WTC11 (cell line): ENCODE data around the gene HNRNPL. TPM values are rescaled to one million over a fixed set of nuclear protein-coding genes. Genes with fewer than 3 reads are reported as not detected.
A peak's percentile ranks its signal among the peaks of the same experiment; 100 is the strongest.
"Not testable (repeated sequence)": the region's sequence is repeated elsewhere in the genome, so short reads cannot be mapped to it uniquely, and the experiment has no call there.

ENCODE experiments used
- ATAC-seq: fragments of 200-7000 bp; cut with Tn5 transposase; 2 replicates; pipeline ENCODE4 v1.10.0; 2021; ENCODE audit warnings: mild to moderate bottlenecking, moderate library complexity
- CTCF ChIA-PET: fragments of 300-600 bp; sonication (Branson Sonifier 250); formaldehyde crosslinking; loops from one replicate; lab custom pipeline; 2021; ENCODE audit warnings: antibody characterized with exemption; lab: Charles Lee
- POLR2A ChIA-PET: fragments of 350-600 bp; sonication (Branson Sonifier 250); formaldehyde crosslinking; loops from one replicate; lab custom pipeline; 2021; ENCODE audit warnings: antibody characterized with exemption; lab: Charles Lee
- DNase-seq: peaks from one replicate; pipeline ENCODE4 v3.0.0; 2021; ENCODE audit warnings: low spot score
- H3K27ac Mint-ChIP-seq: 2 replicates; pipeline ENCODE4 v1.8.0; 2021; ENCODE audit warnings: mixed read lengths
- H3K27me3 Mint-ChIP-seq: 2 replicates; pipeline ENCODE4 v1.8.0; 2021; ENCODE audit warnings: low read depth, mild to moderate bottlenecking, moderate library complexity, mixed read lengths
- H3K36me3 Mint-ChIP-seq: 2 replicates; pipeline ENCODE4 v1.8.0; 2021; ENCODE audit warnings: mixed read lengths
- H3K4me1 Mint-ChIP-seq: 2 replicates; pipeline ENCODE4 v1.8.0; 2022; ENCODE audit warnings: mixed read lengths
- H3K4me3 Mint-ChIP-seq: 2 replicates; pipeline ENCODE4 v1.8.0; 2021; ENCODE audit warnings: mild to moderate bottlenecking, moderate library complexity, mixed read lengths
- H3K9me3 Mint-ChIP-seq: 2 replicates; pipeline ENCODE4 v1.8.0; 2021; ENCODE audit warnings: mixed read lengths
- GABPB1 ChIP-seq: sonication (generic); formaldehyde crosslinking; IDR thresholded peaks from 2 replicates; pipeline ENCODE4 v1.8.1; 2023; ENCODE audit warnings: mild to moderate bottlenecking, missing genetic modification reagents
- HMGA2 ChIP-seq: fragments of 250-450 bp; sonication (Bioruptor Pico); IDR thresholded peaks from 2 replicates; pipeline ENCODE4 v1.4.0; 2021; ENCODE audit warnings: mild to moderate bottlenecking, moderate library complexity
- KAT7 ChIP-seq: sonication (generic); formaldehyde crosslinking; IDR thresholded peaks from 2 replicates; pipeline ENCODE4 v1.8.1; 2023; ENCODE audit warnings: missing genetic modification reagents, mild to moderate bottlenecking, borderline replicate concordance
- MYBL2 ChIP-seq: sonication (generic); formaldehyde crosslinking; IDR thresholded peaks from 2 replicates; pipeline ENCODE4 v1.8.1; 2023; ENCODE audit warnings: mild to moderate bottlenecking, moderate library complexity, missing genetic modification reagents
- SMAD3 ChIP-seq: sonication (generic); formaldehyde crosslinking; IDR thresholded peaks from 2 replicates; pipeline ENCODE4 v1.8.0; 2022; ENCODE audit warnings: missing genetic modification reagents, mild to moderate bottlenecking, borderline replicate concordance
- TP53 ChIP-seq: sonication (generic); formaldehyde crosslinking; IDR thresholded peaks from 2 replicates; pipeline ENCODE4 v1.8.1; 2023; ENCODE audit warnings: mild to moderate bottlenecking, missing genetic modification reagents
- ZNF121 ChIP-seq: sonication (generic); formaldehyde crosslinking; IDR thresholded peaks from 2 replicates; pipeline ENCODE4 v1.8.0; 2023; ENCODE audit warnings: missing genetic modification reagents
- ZNF317 ChIP-seq: sonication (generic); formaldehyde crosslinking; IDR thresholded peaks from 2 replicates; pipeline ENCODE4 v1.8.1; 2023; ENCODE audit warnings: low read depth, mild to moderate bottlenecking, moderate library complexity, missing genetic modification reagents, borderline replicate concordance
- total RNA-seq: library from RNA; stranded (reverse); gene quantifications from 3 replicates; pipeline ENCODE4 v1.2.3, GENCODE V29; 2021
- TF ChIP-seq, protein P1 (sequence below): sonication (generic); formaldehyde crosslinking; IDR thresholded peaks from 2 replicates; pipeline ENCODE4 v1.8.0; 2022; ENCODE audit warnings: mild to moderate bottlenecking, missing genetic modification reagents
- TF ChIP-seq, protein P2 (sequence below): sonication (generic); formaldehyde crosslinking; IDR thresholded peaks from 2 replicates; pipeline ENCODE4 v1.8.1; 2022; ENCODE audit warnings: mild to moderate bottlenecking, missing genetic modification reagents, moderate library complexity, borderline replicate concordance
- TF ChIP-seq, protein P3 (sequence below): sonication (generic); formaldehyde crosslinking; IDR thresholded peaks from 2 replicates; pipeline ENCODE4 v1.8.1; 2023; ENCODE audit warnings: mild to moderate bottlenecking, moderate library complexity, missing genetic modification reagents
- TF ChIP-seq, protein P4 (sequence below): sonication (generic); formaldehyde crosslinking; IDR thresholded peaks from 2 replicates; pipeline ENCODE4 v1.8.1; 2023; ENCODE audit warnings: mild to moderate bottlenecking, missing genetic modification reagents, moderate library complexity

HNRNPL gene
- total RNA-seq, 1 experiment from 2014 or later: 779 TPM

DNA sequence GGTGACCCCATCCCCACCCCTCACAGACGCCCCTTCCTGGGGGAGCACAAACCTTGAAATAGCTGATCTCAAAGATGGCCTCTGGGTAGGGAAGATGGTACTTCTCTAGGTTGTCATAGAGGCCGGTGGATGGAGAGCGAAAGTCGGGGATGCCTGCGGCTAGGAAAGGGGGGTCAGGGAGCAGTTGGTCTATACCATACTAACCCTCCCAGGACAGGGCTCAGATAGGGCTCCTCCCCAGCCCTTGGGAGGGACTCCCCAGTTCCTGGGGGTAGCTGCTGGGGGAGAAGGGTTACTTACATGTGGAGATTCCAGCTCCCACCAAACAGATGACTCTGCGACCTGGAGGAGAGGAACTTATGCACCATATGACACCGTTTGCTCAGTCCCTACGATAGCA lies 40.0 kb upstream of the HNRNPL start (continued):
- TF ChIP-seq, protein P1, sequence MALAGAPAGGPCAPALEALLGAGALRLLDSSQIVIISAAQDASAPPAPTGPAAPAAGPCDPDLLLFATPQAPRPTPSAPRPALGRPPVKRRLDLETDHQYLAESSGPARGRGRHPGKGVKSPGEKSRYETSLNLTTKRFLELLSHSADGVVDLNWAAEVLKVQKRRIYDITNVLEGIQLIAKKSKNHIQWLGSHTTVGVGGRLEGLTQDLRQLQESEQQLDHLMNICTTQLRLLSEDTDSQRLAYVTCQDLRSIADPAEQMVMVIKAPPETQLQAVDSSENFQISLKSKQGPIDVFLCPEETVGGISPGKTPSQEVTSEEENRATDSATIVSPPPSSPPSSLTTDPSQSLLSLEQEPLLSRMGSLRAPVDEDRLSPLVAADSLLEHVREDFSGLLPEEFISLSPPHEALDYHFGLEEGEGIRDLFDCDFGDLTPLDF (CRISPR knock-in tag): no peak
- TF ChIP-seq KAT7 (no peak), MYBL2 (CRISPR knock-in tag) (no peak)
- TF ChIP-seq, protein P2, sequence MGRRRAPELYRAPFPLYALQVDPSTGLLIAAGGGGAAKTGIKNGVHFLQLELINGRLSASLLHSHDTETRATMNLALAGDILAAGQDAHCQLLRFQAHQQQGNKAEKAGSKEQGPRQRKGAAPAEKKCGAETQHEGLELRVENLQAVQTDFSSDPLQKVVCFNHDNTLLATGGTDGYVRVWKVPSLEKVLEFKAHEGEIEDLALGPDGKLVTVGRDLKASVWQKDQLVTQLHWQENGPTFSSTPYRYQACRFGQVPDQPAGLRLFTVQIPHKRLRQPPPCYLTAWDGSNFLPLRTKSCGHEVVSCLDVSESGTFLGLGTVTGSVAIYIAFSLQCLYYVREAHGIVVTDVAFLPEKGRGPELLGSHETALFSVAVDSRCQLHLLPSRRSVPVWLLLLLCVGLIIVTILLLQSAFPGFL: no peak
- TF ChIP-seq, protein P3, sequence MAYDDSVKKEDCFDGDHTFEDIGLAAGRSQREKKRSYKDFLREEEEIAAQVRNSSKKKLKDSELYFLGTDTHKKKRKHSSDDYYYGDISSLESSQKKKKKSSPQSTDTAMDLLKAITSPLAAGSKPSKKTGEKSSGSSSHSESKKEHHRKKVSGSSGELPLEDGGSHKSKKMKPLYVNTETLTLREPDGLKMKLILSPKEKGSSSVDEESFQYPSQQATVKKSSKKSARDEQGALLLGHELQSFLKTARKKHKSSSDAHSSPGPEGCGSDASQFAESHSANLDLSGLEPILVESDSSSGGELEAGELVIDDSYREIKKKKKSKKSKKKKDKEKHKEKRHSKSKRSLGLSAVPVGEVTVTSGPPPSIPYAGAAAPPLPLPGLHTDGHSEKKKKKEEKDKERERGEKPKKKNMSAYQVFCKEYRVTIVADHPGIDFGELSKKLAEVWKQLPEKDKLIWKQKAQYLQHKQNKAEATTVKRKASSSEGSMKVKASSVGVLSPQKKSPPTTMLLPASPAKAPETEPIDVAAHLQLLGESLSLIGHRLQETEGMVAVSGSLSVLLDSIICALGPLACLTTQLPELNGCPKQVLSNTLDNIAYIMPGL (CRISPR knock-in tag): no peak

DNA sequence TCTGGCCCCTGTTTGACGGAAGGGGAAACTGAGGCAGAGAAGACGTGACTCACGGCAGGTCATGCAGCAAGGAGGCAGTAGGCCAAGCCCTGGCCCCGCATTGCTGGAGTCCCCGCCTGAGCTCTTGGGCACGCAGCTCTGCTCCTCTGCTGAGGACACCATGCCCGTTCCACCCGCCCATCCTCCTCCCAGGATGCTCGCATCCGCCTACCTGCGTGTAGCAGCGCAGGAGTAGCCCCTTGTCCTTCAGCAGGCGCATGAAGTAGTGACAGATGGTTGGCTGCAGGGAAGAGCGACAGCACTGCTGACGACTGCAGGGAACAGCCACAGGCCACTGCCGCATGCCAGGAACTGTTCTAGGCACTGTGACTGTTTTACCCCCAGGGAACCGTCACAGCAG lies 39.1 kb upstream of the HNRNPL start:
- H3K4me3 Mint-ChIP-seq: no peak overlapping the region
- no peak for ATAC-seq
- H3K36me3 Mint-ChIP-seq: no peaks in the 10 kb centered on the region
- no peaks in the 10 kb centered on the region for H3K4me1 Mint-ChIP-seq
- ChIA-PET POLR2A (no interaction called here), CTCF (interaction anchor here (0.9 to 3.5 kb wide), 7 partner anchors 11 to 106 kb away, joined by 4 to 43 read pairs (median 5); partner anchors contain the start of genes MRPS12, NFKBIB, RINL and SARS2)
- no peaks in the 10 kb centered on the region for H3K27me3 Mint-ChIP-seq
- H3K9me3 Mint-ChIP-seq: no peaks in the 10 kb centered on the region
- TF ChIP-seq GABPB1 (CRISPR knock-in tag): no peak
- no peak overlapping the region for H3K27ac Mint-ChIP-seq
- no peak for DNase-seq

DNA sequence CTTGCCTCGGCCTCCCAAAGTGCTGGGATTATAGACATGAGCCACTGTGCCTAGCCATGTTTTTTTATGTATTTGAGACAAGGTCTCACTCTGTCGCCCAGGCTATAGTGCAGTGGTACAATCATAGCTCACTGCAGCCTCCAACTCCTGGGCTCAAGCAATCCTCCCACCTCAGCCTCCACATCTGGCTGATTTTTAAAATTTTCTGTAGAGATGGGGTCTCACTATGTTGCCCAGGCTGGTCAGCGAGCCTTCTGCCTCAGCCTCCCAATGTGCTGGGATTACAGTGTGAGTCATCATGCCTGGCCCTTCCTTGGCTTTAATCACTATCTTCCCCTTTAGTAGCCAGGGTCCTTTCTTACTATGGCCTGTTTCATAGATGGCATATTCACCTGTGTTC lies 34.9 kb upstream of the HNRNPL start:
- H3K4me3 Mint-ChIP-seq, ATAC-seq, H3K27me3 Mint-ChIP-seq, H3K27ac Mint-ChIP-seq, H3K36me3 Mint-ChIP-seq, POLR2A ChIA-PET, DNase-seq, H3K9me3 Mint-ChIP-seq, H3K4me1 Mint-ChIP-seq: not testable (repeated sequence)
- CTCF ChIA-PET: interaction anchor here (0.6 to 1.1 kb wide), 2 partner anchors 92 to 165 kb away, joined by 3 read pairs; no protein-coding TSS in a partner anchor
- peak; percentile 66; the same call in 1 of the 2 replicates for TF ChIP-seq ZNF121 (CRISPR knock-in tag)

DNA sequence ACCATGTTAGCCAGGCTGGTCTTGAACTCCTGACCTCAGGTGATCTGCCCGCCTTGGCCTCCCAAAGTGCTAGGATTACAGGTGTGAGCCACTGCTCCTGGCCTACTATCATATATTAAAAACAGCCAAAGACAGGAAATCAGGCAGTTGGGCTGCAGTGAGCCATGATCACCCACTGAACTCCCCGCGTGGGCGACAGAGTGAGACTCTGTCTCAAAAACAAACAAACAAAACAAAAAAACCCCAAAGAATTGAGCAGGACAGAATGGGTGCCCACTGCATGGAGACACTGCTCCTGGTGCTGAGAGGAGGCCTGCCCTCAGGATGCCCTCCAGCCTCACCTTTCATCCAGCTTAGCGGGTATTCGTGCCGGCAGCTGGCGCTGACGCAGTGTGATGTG lies 33.5 kb upstream of the HNRNPL start:
- DNase-seq: no peak
- no peak for TF ChIP-seq ZNF317 (CRISPR knock-in tag)
- no peak for TF ChIP-seq SMAD3
- no peak for TF ChIP-seq TP53 (CRISPR knock-in tag)
- TF ChIP-seq, protein P4, sequence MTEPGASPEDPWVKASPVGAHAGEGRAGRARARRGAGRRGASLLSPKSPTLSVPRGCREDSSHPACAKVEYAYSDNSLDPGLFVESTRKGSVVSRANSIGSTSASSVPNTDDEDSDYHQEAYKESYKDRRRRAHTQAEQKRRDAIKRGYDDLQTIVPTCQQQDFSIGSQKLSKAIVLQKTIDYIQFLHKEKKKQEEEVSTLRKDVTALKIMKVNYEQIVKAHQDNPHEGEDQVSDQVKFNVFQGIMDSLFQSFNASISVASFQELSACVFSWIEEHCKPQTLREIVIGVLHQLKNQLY: no peak
- TF ChIP-seq HMGA2 (CRISPR knock-in tag): no peak
- peaks cover 11% of the 10 kb centered on the region for H3K4me1 Mint-ChIP-seq
- H3K9me3 Mint-ChIP-seq: no peaks in the 10 kb centered on the region
- no peak for ATAC-seq
- ChIA-PET POLR2A (interaction anchor here (1.1 kb wide), 1 partner anchor 34 kb away, joined by 5 read pairs; no protein-coding TSS in a partner anchor), CTCF (interaction anchor here (1.9 kb wide), 1 partner anchor 48 kb away, joined by 5 read pairs; the partner anchor contains the start of genes MRPS12 and SARS2)
- H3K27ac Mint-ChIP-seq: no peak overlapping the region
- H3K27me3 Mint-ChIP-seq: no peaks in the 10 kb centered on the region
- H3K4me3 Mint-ChIP-seq: no peak overlapping the region
- H3K36me3 Mint-ChIP-seq: no peaks in the 10 kb centered on the region
